Dedifferentiated amniotic fluid mesenchymal stem cell (primary cell): ENCODE measurements around the gene PSMD13.
"Not testable (repeated sequence)": the region's sequence is repeated elsewhere in the genome, so short reads cannot be mapped to it uniquely, and the experiment has no call there.

ENCODE experiments used
- DNase-seq: peaks from one replicate; pipeline ENCODE4 v3.0.0-alpha.2; 2016; ENCODE audit errors: extremely low spot score

PSMD13 gene

DNA sequence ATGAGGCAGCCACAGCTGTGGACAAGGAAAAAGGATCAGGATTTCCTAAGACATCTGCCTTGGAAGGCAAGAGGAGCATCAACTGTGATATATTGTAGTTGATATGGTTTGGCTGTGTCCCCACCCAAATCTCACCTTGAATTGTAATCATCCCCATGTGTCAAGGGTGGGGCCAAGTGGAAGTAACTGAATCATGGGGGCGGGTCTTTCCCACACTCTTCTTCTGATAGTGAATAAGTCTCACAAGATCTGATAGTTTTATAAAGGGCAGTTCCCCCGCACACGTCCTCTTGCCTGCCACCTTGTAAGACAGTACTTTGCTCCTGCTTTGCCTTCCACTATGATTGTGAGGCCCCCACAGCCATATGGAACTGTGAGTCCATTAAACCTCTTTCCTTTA, 19.1 kb upstream of the PSMD13 start:
- DNase-seq = no peak

DNA sequence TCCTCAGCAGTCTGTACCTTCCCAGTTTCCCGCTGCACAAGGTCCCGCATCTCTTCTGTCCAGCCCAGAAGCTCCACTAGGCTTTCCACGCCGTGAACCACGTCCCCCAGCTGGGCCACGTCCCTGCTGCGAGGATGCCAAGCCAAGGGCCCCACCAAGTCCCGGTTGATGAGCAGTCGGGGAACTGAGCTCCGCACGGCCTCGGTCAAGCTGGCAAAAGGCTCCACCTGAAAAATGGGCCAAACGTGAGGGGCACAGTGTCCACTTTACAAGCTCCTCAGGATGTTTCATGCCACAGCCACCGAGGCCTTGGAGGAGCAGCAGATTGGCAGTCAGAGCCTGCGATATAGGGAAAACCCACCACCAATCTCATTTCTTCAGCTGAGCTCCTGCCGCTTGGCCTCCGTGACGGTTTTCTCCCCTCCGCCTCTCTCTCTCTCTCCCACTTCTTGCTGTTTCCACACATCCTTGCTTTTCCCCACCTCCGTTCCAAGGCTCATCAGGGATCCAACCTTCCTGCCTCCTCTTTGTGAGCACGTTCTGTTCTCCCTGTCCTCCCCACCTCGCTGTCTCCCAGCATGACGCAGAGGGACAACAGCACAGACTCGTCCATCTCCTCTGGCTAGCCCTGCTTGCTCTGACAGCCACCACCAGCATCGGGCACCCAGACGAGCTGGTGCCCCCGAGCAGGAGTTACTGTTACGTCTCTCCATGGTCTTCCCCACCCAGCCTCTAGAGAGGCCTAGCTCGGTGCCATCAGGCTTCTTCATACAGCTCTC, 17.8 kb upstream of the PSMD13 start:
- DNase-seq = no peak

DNA sequence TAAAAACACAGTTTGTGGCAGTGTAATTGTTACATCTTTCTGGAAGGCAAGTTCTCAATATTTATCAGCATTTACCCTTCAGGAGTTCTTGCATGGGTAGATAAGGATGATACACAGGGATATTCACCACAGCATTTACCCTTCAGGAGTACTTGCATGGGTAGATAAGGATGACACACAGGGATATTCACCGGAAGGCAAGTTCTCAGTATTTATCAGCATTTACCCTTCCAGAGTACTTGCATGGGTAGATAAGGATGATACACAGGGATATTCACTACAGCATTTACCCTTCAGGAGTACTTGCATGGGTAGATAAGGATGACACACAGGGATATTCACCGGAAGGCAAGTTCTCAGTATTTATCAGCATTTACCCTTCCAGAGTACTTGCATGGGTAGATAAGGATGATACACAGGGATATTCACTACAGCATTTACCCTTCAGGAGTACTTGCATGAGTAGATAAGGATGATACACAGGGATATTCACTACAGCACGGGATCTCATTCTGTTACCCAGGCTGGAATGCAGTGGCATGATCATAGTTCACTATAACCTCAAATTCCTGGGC, 16.0 kb upstream of the PSMD13 start:
- DNase-seq = not testable (repeated sequence)

DNA sequence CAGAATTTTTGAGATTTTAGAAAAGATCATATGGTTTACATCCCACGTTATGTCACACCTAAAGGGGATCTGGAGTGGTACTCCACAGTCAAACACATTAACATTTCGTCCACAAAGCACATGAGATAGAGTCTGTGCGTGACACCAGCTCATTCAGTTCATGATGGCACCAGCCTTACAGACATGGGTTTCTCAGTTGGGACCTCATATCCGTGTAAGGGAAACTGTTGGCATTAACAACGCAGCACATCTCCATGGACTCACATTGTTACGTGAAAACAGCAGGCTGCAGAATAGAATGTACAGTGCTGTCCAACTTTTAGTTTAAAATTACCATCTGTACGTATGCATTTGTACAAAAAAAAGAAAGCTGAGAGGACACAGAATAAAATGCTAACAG, 15.2 kb upstream of the PSMD13 start:
- DNase-seq = no peak

- no peak for DNase-seq
Observed at GRCh38 chr11:221998-222789, 14.6 kb upstream of the PSMD13 start.

GRCh38 chr11:223026-223789, 13.6 kb upstream of the PSMD13 start:
- no peak for DNase-seq

GRCh38 chr11:223884-224283, 12.9 kb upstream of the PSMD13 start:
- DNase-seq = no peak

GRCh38 chr11:224424-224823, 12.4 kb upstream of the PSMD13 start:
- no peak for DNase-seq

DNA sequence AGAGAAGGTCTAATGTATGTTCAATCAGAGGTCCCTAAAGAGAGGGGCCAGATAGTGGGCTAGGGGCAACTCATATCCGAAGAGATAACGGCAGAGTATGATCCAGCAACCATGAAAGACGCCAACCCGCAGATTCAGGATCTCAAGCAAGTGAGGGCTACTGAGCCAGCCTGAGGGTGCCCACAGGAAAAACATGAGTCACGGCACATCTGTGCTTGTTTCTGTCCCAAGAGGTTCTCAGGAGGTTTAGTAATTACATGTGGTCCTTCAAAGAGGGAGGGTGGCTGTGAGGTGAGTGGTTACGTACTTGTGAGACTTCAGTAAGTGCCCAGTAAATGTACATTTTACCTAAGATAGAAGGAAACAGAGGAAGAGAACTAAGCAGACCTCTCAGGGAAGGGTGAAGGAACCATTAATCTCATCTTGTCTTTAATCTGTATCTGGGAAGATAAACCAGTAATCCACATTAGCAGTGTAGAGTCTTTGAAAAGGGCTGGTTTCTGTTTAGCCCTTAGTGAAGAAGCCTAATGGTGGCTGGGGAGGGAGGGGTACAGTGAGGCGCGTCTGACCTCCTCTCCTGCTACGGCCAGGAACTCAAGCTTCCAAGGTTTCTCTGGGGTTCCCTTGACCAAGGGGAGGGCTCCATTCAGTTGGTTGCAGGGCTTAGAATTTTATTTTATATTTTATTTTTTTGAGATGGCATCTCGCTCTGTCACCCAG, 10.9 kb upstream of the PSMD13 start:
- DNase-seq = no peak

DNA sequence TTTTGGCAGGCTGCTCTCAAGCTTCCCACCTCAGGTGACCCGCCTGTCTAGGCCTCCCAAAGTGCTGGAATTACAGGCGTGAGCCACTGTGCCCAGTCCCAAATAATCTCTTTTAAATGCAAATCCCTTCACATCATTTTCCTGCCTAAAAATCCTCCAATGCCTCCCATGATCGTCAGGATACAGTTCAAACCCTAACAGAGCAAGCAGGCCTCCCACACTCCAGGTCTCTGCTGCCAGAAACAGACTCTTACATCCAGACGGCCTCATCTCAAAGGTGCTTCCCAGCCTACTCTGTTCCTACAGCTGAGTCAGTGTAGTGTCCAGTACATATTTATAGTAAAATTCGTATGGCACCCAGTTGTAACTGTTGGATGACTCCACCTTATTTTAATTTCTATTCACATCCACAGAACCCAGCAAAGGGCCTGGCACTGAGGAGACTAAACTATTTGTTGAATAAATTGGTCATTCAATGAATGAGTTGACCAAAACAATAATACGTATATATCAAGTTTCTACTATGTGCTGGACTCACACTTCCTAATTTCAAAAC, 8.9 kb upstream of the PSMD13 start:
- DNase-seq = no peak

DNA sequence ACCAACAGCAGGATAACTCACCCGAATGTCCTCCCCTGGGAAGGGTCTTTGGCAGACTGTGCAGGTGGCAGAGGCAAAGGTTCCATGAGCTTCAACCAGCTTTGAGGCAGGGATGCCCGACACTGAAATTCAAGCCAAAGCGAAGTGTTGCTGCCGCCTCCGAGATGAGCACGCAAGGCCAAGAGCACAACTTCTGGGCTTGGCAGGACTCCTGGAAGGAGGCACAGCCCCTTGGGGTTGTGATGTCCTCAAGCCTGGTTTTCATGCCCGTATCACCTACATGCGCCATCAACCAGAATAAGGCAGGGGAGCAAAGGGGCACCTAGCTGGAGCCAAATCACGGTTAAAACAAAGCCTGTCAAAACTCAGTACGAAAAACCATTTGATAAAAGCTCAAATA, 6.3 kb upstream of the PSMD13 start:
- no peak for DNase-seq

DNA sequence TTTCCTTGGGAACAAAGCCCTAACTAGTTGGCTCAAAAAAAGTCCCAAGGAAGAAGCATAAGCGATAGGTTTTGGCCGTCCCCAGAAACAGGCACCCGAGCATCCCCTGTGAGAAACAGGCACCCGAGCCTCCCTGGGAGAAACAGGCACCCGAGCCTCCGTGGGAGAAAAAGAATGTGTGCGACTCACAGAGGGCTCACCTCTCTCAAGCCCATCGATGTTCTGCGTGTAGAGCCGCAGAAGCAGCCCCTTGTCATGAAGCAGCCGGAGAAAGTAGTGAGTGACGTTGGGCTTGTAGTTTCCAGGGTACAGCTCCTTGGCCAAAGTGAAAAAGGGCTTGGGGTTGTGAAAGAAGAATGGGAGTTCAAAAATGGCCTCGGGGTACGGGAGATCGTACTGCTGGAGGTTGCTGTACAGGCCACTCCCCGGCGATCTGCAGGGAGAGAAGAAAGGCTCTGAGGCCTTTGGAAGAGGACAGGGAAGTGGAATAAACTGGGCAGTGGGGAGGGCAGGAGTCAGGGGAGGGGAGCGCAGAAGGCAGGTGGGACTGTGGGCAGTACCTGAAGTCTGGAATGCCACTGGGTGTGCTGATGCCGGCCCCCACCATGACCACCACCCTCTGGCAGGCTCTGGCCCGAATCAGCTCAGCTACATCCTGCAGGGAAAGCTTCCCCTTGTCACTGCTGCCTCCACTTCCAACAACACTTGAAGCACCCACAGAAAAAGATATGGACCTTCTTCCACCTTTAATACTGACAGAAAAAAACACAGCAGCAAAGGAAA, 3.8 kb upstream of the PSMD13 start:
- DNase-seq = no peak

DNA sequence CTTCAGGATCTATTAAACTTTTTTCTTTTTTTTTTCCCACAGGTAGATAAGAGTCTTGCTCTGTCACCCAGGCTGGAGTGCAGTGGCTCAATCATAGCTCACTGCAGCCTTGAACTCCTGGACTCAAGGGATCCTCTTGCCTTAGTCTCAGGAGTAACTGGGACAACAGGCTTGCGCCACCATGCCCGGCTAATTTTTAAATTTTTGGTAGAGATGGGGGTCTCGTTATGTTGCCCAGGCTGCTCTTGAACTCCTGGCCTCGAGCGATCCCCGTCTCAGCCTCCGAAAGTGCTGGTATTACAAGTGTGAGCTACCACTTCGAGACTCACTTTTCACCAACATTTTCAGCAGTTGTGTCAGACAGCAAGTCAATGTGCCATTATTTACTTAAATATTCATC, 1.6 kb upstream of the PSMD13 start:
- no peak for DNase-seq

DNA sequence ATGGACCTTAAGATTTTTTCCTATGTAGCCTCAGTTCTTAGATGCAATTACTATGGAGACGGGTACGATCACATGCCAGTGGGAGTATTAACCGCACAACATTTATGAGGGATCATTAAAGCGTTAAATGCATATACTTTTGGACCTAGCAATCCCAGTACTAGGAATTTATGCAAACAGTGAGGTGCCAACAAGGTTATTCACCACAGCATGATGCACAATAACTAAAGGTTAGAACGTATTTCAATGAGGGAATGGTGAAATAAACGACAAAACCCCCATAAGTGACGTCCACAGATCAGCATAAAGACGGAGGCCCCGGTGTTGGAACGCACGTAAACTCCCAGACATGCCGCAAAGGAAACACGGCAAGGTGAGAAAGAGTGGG, 1.2 kb upstream of the PSMD13 start:
- no peak for DNase-seq

GRCh38 chr11:235997-236773, 591 bp upstream of the PSMD13 start, which contains the start of gene SIRT3:
Gene SIRT3, minus strand, starts transcription at chr11:236342. Its CDS starts 14 bp downstream, at chr11:236328.
- peak; percentile 35 for DNase-seq

GRCh38 chr11:238346-238745, 1.6 kb downstream of the PSMD13 start:
- DNase-seq = not testable (repeated sequence)

DNA sequence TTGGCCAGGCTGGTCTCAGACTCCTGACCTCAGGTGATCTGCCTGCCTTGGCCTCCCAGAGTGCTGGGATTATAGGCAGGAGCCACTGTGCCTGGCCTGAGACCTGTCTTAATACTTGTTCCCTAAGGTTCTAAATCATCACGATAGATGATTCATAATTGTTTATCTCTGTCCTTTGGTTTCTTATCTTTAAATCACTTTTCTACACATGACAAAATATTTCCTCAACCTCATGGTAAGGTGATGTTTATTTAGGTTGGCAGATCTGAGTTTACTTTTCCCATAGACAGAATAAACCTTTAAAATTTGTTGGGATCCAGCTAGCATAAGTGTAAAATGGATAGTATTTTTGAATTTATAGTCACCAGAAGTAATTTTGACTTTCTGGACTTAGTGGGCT, 3.5 kb downstream of the PSMD13 start:
- no peak for DNase-seq

DNA sequence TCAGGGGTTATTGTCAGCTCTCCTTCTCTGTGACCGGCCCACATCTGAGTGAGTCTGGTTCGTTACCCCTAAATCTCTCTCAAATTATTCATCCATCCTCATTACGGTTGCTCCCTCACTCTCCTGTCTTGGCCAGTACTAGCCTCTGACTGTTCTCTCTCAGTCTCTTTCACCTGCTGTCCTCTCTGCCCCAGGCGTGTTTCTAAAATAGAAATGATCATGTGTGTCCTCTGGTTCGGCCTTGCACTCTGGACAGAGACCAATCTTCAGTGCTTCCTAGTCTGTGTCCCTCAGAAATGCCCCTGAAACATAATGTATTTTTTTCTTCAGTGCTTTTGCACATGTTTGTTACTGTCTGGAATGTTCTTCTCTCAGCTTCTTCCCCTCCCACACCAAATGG, 4.9 kb downstream of the PSMD13 start:
- DNase-seq = no peak

DNA sequence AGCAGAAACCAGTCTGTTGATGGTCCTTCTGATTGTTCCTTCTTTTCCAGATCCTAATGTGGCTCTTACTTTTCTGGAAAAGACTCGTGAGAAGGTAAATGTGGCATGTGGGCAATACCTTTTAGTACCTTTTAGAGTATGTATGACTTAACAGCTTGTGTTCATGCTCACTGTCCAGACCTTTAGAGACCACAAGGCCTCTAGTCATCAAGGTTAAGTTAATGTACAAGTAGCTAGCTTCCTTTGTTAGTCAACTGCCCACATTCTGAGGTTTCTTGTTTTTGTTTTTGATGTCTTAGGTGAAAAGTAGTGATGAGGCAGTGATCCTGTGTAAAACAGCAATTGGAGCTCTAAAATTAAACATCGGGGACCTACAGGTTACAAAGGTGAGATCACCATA, 7.6 kb downstream of the PSMD13 start:
- DNase-seq = no peak

GRCh38 chr11:249062-249461, 12.3 kb downstream of the PSMD13 start:
- DNase-seq = no peak
